ENCODE results near the gene CCDC124.

DNA sequence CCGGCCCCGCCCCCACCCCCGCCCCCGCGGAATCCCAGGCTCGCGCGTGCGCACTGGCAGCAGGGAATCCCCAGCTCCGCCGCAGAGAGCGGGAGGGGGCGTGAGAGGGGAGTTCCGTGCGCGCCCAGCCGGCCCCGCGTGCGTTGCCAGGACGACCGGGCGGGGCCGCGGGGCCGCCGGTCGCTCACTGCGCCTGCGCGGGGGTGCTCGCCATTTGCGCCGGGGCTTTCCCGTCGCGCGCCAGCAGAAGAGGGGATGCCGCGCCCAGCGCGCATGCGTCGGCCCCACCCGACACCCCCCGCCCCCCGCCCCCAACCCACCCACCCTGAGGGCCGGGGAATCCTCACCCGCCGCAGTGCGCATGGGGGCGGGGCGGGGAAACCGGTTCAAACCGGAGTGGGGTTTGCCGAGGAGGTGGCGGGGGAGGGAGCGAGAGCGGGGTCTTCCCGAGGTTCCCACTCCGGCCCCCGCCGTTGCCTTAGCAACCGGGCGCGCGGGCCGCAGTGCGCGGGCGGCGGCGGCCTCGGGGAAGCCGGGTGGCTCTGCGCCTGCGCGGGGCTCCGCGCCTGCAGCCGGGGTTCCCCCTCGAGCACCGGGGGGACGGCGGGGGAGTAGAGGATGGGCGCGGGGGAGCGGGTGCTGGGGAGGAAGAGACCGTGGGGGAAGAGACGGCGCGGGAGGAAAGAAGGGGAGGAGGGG, 15.1 kb downstream of the CCDC124 start:
- TF ChIP-seq, protein P1, sequence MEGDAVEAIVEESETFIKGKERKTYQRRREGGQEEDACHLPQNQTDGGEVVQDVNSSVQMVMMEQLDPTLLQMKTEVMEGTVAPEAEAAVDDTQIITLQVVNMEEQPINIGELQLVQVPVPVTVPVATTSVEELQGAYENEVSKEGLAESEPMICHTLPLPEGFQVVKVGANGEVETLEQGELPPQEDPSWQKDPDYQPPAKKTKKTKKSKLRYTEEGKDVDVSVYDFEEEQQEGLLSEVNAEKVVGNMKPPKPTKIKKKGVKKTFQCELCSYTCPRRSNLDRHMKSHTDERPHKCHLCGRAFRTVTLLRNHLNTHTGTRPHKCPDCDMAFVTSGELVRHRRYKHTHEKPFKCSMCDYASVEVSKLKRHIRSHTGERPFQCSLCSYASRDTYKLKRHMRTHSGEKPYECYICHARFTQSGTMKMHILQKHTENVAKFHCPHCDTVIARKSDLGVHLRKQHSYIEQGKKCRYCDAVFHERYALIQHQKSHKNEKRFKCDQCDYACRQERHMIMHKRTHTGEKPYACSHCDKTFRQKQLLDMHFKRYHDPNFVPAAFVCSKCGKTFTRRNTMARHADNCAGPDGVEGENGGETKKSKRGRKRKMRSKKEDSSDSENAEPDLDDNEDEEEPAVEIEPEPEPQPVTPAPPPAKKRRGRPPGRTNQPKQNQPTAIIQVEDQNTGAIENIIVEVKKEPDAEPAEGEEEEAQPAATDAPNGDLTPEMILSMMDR (IDR thresholded peaks at IDR 0.05; ENCODE audit: borderline replicate concordance, extremely low read depth, low read length, poor library complexity, severe bottlenecking) = no peak
- no peak for TF ChIP-seq EZH2 (IDR thresholded peaks at IDR 0.05; ENCODE audit: borderline replicate concordance, low read depth, low read length, severe bottlenecking)
